Measurements from ENCODE around the gene TMA16. TPM values are rescaled to one million over a fixed set of nuclear protein-coding genes. Genes with fewer than 3 reads are reported as not detected.

Gene TMA16
- total RNA-seq, 1 donor from 2014 or later: 30.8 TPM

DNA sequence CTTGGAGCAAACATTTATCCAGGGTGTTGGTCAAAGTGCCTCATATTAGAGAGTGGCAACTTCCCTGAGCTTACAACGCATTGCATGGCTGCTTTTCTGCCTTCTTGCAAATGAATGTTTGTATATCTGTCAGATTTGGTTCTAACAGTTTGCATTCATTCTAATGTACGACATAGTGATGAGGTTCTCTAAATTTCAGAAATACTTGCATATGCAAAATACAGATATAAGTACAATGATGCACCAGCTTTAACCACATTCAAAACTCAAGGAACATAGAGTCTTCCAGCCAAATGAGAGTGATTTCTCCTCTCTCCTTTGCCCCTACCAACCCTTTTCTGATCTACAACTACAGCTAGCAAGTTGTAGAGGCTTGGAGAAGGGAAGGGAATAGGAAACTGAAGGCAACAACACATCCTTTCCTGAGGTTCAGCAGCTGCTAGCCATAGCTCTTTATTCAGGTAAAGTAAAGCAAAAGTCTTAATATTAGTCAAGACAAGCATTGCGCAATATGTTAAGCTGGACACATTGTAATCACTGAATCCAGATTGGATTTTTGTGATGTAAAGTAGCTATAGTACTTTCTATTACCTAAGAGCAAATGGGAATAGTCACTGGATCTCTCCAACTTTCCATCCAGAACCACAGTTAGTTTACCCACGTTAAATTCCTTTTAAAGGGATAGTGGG is 27.3 kb upstream of the TMA16 start:
- Mint-ChIP-seq H3K4me3 (ENCODE audit: unreplicated experiment) (no peak overlapping the region), H3K36me3 (ENCODE audit: unreplicated experiment) (no peaks in the 10 kb centered on the region), H3K9me3 (ENCODE audit: unreplicated experiment) (no peaks in the 10 kb centered on the region), H3K27me3 (ENCODE audit: unreplicated experiment) (peaks cover 45% of the 10 kb centered on the region), H3K4me1 (ENCODE audit: unreplicated experiment) (no peaks in the 10 kb centered on the region), H3K27ac (ENCODE audit: unreplicated experiment) (no peak overlapping the region)
- TF ChIP-seq, protein P1, sequence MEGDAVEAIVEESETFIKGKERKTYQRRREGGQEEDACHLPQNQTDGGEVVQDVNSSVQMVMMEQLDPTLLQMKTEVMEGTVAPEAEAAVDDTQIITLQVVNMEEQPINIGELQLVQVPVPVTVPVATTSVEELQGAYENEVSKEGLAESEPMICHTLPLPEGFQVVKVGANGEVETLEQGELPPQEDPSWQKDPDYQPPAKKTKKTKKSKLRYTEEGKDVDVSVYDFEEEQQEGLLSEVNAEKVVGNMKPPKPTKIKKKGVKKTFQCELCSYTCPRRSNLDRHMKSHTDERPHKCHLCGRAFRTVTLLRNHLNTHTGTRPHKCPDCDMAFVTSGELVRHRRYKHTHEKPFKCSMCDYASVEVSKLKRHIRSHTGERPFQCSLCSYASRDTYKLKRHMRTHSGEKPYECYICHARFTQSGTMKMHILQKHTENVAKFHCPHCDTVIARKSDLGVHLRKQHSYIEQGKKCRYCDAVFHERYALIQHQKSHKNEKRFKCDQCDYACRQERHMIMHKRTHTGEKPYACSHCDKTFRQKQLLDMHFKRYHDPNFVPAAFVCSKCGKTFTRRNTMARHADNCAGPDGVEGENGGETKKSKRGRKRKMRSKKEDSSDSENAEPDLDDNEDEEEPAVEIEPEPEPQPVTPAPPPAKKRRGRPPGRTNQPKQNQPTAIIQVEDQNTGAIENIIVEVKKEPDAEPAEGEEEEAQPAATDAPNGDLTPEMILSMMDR (IDR thresholded peaks at IDR 0.05): no peak
- no peak for DNase-seq (ENCODE audit: extremely low spot score, unreplicated experiment)

DNA sequence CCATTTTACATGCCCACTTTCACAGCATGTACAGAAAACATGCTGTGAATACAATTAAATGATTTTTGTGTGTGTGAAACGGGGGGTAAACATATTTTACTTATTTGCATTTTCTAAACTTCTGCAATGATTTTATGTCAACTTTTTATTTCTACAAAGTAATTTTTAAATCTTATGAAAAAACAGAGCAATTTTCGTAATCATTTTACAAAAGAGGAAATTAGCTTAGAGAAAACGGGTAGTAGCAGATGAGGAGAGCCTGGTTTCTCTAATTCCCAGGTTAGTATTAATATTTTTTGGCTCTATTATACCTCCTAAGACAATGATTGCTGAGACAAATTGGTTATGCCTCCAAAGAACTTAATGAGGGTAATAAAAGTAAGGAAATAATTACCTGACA is 24.1 kb upstream of the TMA16 start:
- TF ChIP-seq, protein P1 (IDR thresholded peaks at IDR 0.05): no peak
- Mint-ChIP-seq H3K4me3 (ENCODE audit: unreplicated experiment) (no peak overlapping the region), H3K36me3 (ENCODE audit: unreplicated experiment) (no peaks in the 10 kb centered on the region), H3K27me3 (ENCODE audit: unreplicated experiment) (peaks cover 38% of the 10 kb centered on the region), H3K27ac (ENCODE audit: unreplicated experiment) (no peak overlapping the region), H3K9me3 (ENCODE audit: unreplicated experiment) (no peaks in the 10 kb centered on the region), H3K4me1 (ENCODE audit: unreplicated experiment) (no peaks in the 10 kb centered on the region)
- DNase-seq (ENCODE audit: extremely low spot score, unreplicated experiment): no peak

DNA sequence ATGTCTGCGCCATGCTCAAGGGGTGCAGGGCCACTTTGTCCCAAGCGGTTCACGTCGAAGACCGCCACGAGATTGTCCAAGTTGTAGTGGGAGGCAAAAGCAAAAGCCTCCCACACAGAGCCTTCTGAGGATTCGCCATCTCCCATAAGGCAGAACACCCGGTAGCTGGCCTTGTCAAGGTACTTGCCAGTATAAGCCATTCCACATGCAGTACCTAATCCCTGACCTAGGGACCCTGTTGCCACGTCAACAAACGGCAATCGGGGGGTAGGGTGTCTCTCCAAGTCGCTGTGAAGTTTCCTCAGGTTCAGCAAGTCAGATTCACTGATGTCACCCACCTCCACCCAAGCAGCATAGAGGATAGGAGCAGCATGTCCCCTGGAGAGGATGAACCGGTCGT is 21.4 kb upstream of the TMA16 start:
- DNase-seq (ENCODE audit: extremely low spot score, unreplicated experiment): no peak
- Mint-ChIP-seq H3K27ac (ENCODE audit: unreplicated experiment) (no peak overlapping the region), H3K9me3 (ENCODE audit: unreplicated experiment) (no peaks in the 10 kb centered on the region), H3K36me3 (ENCODE audit: unreplicated experiment) (no peaks in the 10 kb centered on the region), H3K4me3 (ENCODE audit: unreplicated experiment) (no peak overlapping the region), H3K4me1 (ENCODE audit: unreplicated experiment) (no peaks in the 10 kb centered on the region), H3K27me3 (ENCODE audit: unreplicated experiment) (peaks cover 35% of the 10 kb centered on the region)
- TF ChIP-seq, protein P1 (IDR thresholded peaks at IDR 0.05): no peak

DNA sequence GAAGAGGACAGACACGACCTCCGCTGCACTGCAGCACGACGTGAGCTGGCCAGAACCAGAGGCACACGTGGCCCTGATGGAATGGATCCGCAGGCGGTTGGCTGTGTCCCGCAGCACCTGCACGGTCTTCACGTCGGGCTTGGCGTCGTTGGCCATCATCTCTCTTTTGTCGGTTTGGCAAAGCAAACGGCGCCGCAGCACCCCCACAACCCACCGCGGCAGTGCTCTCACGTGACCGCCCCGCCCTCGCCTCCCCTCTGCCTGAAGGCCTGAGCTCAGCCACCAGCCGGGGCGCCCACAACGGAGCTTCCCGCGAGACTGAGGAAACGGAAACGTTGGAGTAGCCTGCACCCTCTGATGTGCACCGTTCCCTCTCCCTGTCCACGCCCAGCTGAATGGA is 20.9 kb upstream of the TMA16 start, which contains the start of gene TKTL2:
TSS of gene TKTL2 (minus strand) at position 179 of the 400 bp plus-strand sequence. CDS start at position 159, 20 bp downstream.
- TF ChIP-seq, protein P1 (IDR thresholded peaks at IDR 0.05): no peak
- H3K36me3 Mint-ChIP-seq (ENCODE audit: unreplicated experiment): no peaks in the 10 kb centered on the region
- no peaks in the 10 kb centered on the region for H3K4me1 Mint-ChIP-seq (ENCODE audit: unreplicated experiment)
- no peaks in the 10 kb centered on the region for H3K9me3 Mint-ChIP-seq (ENCODE audit: unreplicated experiment)
- H3K27me3 Mint-ChIP-seq (ENCODE audit: unreplicated experiment): peaks cover 31% of the 10 kb centered on the region
- no peak within 1 kb of the TSS for H3K4me3 Mint-ChIP-seq (ENCODE audit: unreplicated experiment)
- H3K27ac Mint-ChIP-seq (ENCODE audit: unreplicated experiment): no peak within 1 kb of the TSS
- DNase-seq (ENCODE audit: extremely low spot score, unreplicated experiment): no peak

DNA sequence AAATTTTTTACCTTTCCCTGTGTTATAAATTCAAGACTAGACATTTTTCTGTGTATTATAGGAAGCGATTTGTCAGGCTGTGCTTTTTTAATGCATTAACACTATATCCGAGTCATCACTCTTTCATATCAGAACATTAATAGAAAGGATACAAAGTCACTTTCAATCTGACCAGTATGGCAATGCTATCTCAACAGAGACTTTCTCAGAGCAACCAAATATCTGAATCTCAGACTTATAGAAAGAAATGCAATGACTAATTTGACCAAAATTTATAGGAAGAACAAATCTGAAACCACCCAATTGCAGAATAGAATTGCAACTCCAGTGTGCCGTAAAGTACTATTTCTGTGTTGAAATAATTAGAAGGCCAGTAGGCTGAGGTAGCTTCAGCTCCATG is 20.5 kb upstream of the TMA16 start:
- Mint-ChIP-seq H3K4me3 (ENCODE audit: unreplicated experiment) (no peak overlapping the region), H3K27me3 (ENCODE audit: unreplicated experiment) (peaks cover 30% of the 10 kb centered on the region), H3K9me3 (ENCODE audit: unreplicated experiment) (no peaks in the 10 kb centered on the region), H3K27ac (ENCODE audit: unreplicated experiment) (no peak overlapping the region), H3K4me1 (ENCODE audit: unreplicated experiment) (no peaks in the 10 kb centered on the region), H3K36me3 (ENCODE audit: unreplicated experiment) (no peaks in the 10 kb centered on the region)
- TF ChIP-seq, protein P1 (IDR thresholded peaks at IDR 0.05): no peak
- no peak for DNase-seq (ENCODE audit: extremely low spot score, unreplicated experiment)

Data from osteocyte (in vitro differentiated cells).